Measurements from ENCODE around the gene VGLL2. TPM values are rescaled to one million over a fixed set of nuclear protein-coding genes. Genes with fewer than 3 reads are reported as not detected.

The VGLL2 gene
- total RNA-seq, 2 experiments from 2014 or later, result not detected

DNA sequence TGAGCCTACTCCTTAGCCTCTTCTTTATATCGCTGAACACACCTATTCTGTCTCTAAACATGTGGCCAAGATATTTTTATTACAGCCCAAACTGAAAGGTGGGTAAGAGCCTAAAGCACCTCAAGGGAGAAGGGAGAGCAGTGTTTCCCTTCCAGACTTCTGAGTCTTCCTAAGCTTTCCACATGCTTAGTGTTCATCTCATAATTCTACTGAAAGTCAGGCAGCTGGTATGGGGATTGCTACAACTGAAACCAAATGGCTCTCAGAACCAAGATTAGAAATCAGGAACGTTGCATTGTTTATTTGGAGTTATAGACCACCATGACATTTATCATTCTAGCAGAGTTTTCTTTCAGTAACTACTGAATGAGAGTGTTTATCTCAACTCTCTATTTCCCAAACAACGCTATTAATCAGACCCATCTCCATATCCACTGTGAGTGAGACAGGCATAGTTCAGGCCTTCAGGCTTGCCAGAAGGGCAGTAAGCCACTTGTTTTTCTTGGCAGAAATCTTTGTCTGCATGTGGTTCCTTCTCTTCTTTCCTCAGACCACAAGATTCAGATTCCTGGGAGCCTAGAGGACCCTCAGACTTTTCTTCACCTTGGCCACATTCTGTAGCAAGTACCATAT lies 22.8 kb downstream of the VGLL2 start:
- Histone ChIP-seq H2AFZ (ENCODE audit: low read length) (no peak overlapping the region), H3K27ac (ENCODE audit: low read depth, low read length, poor library complexity, severe bottlenecking) (no peak overlapping the region), H3K36me3 (ENCODE audit: insufficient read depth, low read length) (no peaks in the 10 kb centered on the region), H3K4me1 (ENCODE audit: insufficient read depth, low read length, poor library complexity, severe bottlenecking) (no peaks in the 10 kb centered on the region), H3K4me3 (ENCODE audit: low read depth, low read length, poor library complexity, severe bottlenecking) (no peak overlapping the region), H3K9me2 (ENCODE audit: insufficient read depth, low read length) (no peaks in the 10 kb centered on the region), H3K4me2 (ENCODE audit: low read length) (no peak overlapping the region), H4K20me1 (ENCODE audit: insufficient read depth, low read length) (no peaks in the 10 kb centered on the region), H3K9me3 (ENCODE audit: low read length) (no peaks in the 10 kb centered on the region), H3K79me2 (ENCODE audit: insufficient read depth, low read depth, low read length) (no peaks in the 10 kb centered on the region)
- DNase-seq (ENCODE audit: low spot score), result no peak
- ChIA-PET POLR2A (no interaction called here), CTCF (ENCODE audit: unreplicated experiment) (no interaction called here)
- intact Hi-C loops (cut with micrococcal nuclease; ENCODE audit: unreplicated experiment), result no loop called here
- TF ChIP-seq, protein P1, sequence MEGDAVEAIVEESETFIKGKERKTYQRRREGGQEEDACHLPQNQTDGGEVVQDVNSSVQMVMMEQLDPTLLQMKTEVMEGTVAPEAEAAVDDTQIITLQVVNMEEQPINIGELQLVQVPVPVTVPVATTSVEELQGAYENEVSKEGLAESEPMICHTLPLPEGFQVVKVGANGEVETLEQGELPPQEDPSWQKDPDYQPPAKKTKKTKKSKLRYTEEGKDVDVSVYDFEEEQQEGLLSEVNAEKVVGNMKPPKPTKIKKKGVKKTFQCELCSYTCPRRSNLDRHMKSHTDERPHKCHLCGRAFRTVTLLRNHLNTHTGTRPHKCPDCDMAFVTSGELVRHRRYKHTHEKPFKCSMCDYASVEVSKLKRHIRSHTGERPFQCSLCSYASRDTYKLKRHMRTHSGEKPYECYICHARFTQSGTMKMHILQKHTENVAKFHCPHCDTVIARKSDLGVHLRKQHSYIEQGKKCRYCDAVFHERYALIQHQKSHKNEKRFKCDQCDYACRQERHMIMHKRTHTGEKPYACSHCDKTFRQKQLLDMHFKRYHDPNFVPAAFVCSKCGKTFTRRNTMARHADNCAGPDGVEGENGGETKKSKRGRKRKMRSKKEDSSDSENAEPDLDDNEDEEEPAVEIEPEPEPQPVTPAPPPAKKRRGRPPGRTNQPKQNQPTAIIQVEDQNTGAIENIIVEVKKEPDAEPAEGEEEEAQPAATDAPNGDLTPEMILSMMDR (conservative IDR thresholded peaks at IDR 0.05; ENCODE audit: low read length), result no peak
- no peak for TF ChIP-seq EZH2phosphoT487 (IDR thresholded peaks at IDR 0.05; ENCODE audit: borderline replicate concordance, low read depth, low read length)
- BruUV-seq (replicated peaks), result no TSS peak

DNA sequence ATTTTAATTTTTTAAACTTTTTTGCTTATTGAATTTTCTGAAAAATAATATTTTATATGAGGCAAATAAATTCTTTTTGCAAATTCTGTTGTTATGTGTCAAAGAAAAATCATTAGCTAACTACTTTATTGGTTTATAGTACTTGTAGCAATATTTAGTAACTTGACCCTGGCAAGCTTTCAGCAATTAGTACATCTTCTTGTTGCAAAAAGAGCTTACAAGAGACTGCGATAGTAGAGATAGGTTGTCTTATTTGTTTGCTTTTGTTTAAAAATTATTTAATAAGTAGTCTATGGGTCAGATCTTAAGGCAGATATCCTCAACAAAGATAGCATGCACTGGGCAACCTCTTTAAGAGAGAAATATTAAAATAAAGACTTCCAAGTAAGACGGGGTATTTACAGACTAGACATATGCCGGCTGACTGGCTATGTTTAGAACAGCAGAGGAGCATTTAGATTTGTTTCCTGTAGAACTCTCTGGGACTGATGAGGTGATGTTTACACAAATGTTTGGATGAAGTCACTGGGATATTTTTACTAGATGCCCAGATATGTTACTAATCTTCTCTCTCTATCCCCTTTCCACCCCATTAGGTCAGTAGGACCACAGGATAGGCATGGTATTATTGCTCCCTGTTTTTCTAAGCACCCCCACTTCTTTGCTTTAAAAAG lies 25.0 kb downstream of the VGLL2 start:
- CTCF ChIA-PET (ENCODE audit: unreplicated experiment), result interaction anchor here (0.5 kb wide), 1 partner anchor 47 kb away, joined by 5 read pairs; no protein-coding TSS in a partner anchor
- no peaks in the 10 kb centered on the region for H3K79me2 ChIP-seq (ENCODE audit: insufficient read depth, low read depth, low read length)
- H3K27ac ChIP-seq (ENCODE audit: low read depth, low read length, poor library complexity, severe bottlenecking), result no peak overlapping the region
- intact Hi-C loops (cut with micrococcal nuclease; ENCODE audit: unreplicated experiment), result no loop called here
- H3K36me3 ChIP-seq (ENCODE audit: insufficient read depth, low read length), result no peaks in the 10 kb centered on the region
- H3K9me3 ChIP-seq (ENCODE audit: low read length), result no peaks in the 10 kb centered on the region
- no peak for TF ChIP-seq EZH2phosphoT487 (IDR thresholded peaks at IDR 0.05; ENCODE audit: borderline replicate concordance, low read depth, low read length)
- TF ChIP-seq, protein P1 (conservative IDR thresholded peaks at IDR 0.05; ENCODE audit: low read length), result no peak
- POLR2A ChIA-PET, result interaction anchor here (1.2 kb wide), 1 partner anchor 9 kb away, joined by 4 read pairs; no protein-coding TSS in a partner anchor
- no peak for DNase-seq (ENCODE audit: low spot score)
- no peaks in the 10 kb centered on the region for H3K4me1 ChIP-seq (ENCODE audit: insufficient read depth, low read length, poor library complexity, severe bottlenecking)
- no peak overlapping the region for H3K4me2 ChIP-seq (ENCODE audit: low read length)
- BruUV-seq (replicated peaks), result no TSS peak
- H4K20me1 ChIP-seq (ENCODE audit: insufficient read depth, low read length), result no peaks in the 10 kb centered on the region
- no peaks in the 10 kb centered on the region for H3K9me2 ChIP-seq (ENCODE audit: insufficient read depth, low read length)
- H3K4me3 ChIP-seq (ENCODE audit: low read depth, low read length, poor library complexity, severe bottlenecking), result no peak overlapping the region
- no peak overlapping the region for H2AFZ ChIP-seq (ENCODE audit: low read length)

DNA sequence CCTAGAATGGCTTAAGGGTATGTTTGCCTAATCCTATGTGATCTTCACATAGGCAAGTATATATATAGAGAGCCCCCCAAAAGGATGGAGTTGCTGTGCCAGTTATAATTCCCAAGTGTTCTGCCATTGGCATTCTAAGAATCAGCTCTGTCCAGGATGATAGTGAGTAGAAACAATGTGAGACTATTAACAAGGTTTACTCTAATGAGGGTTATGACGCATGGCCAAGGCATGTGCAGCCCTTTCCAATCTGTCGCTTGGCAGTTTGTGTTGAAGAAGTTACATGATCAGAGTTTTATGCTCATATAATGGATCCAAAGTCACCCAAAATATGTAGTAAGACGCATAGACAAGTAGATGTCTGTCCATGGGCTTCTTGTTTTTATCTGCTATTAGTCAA lies 33.6 kb downstream of the VGLL2 start:
- intact Hi-C loops (cut with micrococcal nuclease; ENCODE audit: unreplicated experiment), result no loop called here
- Histone ChIP-seq H3K36me3 (ENCODE audit: insufficient read depth, low read length) (no peaks in the 10 kb centered on the region), H3K4me3 (ENCODE audit: low read depth, low read length, poor library complexity, severe bottlenecking) (no peak overlapping the region), H3K79me2 (ENCODE audit: insufficient read depth, low read depth, low read length) (no peaks in the 10 kb centered on the region), H3K4me1 (ENCODE audit: insufficient read depth, low read length, poor library complexity, severe bottlenecking) (no peaks in the 10 kb centered on the region), H4K20me1 (ENCODE audit: insufficient read depth, low read length) (no peaks in the 10 kb centered on the region), H3K9me3 (ENCODE audit: low read length) (no peaks in the 10 kb centered on the region; the same call in 1 of the 2 replicates), H3K9me2 (ENCODE audit: insufficient read depth, low read length) (no peaks in the 10 kb centered on the region), H3K4me2 (ENCODE audit: low read length) (no peak overlapping the region), H2AFZ (ENCODE audit: low read length) (no peak overlapping the region), H3K27ac (ENCODE audit: low read depth, low read length, poor library complexity, severe bottlenecking) (no peak overlapping the region)
- ChIA-PET CTCF (ENCODE audit: unreplicated experiment) (no interaction called here), POLR2A (interaction anchor here (0.7 kb wide), 1 partner anchor 9 kb away, joined by 4 read pairs; no protein-coding TSS in a partner anchor)
- no peak for DNase-seq (ENCODE audit: low spot score)
- TF ChIP-seq, protein P1 (conservative IDR thresholded peaks at IDR 0.05; ENCODE audit: low read length), result no peak
- TF ChIP-seq EZH2phosphoT487 (IDR thresholded peaks at IDR 0.05; ENCODE audit: borderline replicate concordance, low read depth, low read length), result no peak
- BruUV-seq (replicated peaks), result no TSS peak
